ENCODE results near the gene NCK2. TPM values are rescaled to one million over a fixed set of nuclear protein-coding genes. Genes with fewer than 3 reads are reported as not detected.
"Not testable (repeated sequence)": the region's sequence is repeated elsewhere in the genome, so short reads cannot be mapped to it uniquely, and the experiment has no call there.

The NCK2 gene
- total and polyA plus RNA-seq, 2 experiments from 2014 or later = 72.6 to 100 TPM

DNA sequence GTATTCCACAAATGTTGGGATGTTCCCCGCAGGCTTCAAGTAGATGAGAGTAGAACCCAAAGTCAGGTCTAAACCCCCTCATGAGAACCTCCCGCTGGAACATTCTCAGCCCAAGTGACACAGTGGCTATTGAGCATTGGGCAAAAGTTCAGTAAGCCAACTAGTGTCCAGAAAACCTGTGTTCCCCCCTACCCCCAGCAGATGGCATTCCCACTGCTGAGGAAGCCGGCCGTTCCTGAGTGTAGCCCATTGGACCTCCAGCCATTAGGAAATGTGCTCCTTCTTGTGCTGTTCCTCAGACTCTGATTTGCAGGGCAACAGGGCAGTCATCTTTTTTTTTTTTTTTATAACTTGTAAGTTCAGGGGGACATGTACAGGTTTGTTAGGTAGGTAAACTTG lies 152.1 kb downstream of the NCK2 start:
- DNase-seq (ENCODE audit: low spot score) = no peak
- Histone ChIP-seq H3K9me3 (ENCODE audit: low read depth) (peaks cover 4% of the 10 kb centered on the region), H3K27ac (no peak overlapping the region), H3K36me3 (replicated peaks; ENCODE audit: insufficient read depth, low read depth) (no peaks in the 10 kb centered on the region), H3K4me2 (no peak overlapping the region), H3K79me2 (peaks cover 19% of the 10 kb centered on the region), H3K27me3 (no peaks in the 10 kb centered on the region), H3K4me3 (no peak overlapping the region), H3K4me1 (ENCODE audit: insufficient read depth) (no peaks in the 10 kb centered on the region), H2AFZ (no peak overlapping the region), H4K20me1 (ENCODE audit: insufficient read depth, poor library complexity, severe bottlenecking) (peaks cover 2% of the 10 kb centered on the region), H3K9me2 (replicated peaks; ENCODE audit: insufficient read depth) (no peaks in the 10 kb centered on the region)
- 91% methylated on average over 4 of the region's 4 CpGs for WGBS (ENCODE audit: low lambda C conversion rate, missing lambda C conversion rate)
- TF ChIP-seq EZH2phosphoT487 (IDR thresholded peaks at IDR 0.05; ENCODE audit: low read depth, severe bottlenecking, unreplicated experiment) (no peak), EZH2 (IDR thresholded peaks at IDR 0.05; ENCODE audit: borderline replicate concordance) (no peak)
- TF ChIP-seq, protein P1, sequence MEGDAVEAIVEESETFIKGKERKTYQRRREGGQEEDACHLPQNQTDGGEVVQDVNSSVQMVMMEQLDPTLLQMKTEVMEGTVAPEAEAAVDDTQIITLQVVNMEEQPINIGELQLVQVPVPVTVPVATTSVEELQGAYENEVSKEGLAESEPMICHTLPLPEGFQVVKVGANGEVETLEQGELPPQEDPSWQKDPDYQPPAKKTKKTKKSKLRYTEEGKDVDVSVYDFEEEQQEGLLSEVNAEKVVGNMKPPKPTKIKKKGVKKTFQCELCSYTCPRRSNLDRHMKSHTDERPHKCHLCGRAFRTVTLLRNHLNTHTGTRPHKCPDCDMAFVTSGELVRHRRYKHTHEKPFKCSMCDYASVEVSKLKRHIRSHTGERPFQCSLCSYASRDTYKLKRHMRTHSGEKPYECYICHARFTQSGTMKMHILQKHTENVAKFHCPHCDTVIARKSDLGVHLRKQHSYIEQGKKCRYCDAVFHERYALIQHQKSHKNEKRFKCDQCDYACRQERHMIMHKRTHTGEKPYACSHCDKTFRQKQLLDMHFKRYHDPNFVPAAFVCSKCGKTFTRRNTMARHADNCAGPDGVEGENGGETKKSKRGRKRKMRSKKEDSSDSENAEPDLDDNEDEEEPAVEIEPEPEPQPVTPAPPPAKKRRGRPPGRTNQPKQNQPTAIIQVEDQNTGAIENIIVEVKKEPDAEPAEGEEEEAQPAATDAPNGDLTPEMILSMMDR (IDR thresholded peaks at IDR 0.05; ENCODE audit: poor library complexity) = no peak

DNA sequence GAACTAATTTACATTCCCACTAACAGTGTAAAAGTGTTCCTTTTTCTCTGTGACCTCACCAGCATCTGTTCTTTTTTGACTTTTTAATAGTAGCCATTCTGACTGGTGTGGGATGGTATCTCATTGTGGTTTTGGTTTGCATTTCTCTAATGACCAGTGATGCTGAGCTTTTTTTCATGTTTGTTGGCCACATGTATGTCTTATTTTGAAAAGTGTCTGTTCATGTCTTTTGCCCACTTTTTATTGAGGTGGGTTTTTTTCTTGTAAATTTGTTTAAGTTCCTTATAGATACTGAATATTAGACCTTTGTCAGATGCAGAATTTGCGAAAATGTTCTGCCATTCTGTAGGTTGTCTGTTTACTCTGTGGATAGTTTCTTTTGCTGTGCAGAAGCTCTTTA lies 153.0 kb downstream of the NCK2 start:
- H2AFZ ChIP-seq; H3K36me3 ChIP-seq (replicated peaks; ENCODE audit: insufficient read depth, low read depth); H3K9me3 ChIP-seq (ENCODE audit: low read depth); H3K9me2 ChIP-seq (replicated peaks; ENCODE audit: insufficient read depth); H3K27me3 ChIP-seq; H4K20me1 ChIP-seq (ENCODE audit: insufficient read depth, poor library complexity, severe bottlenecking); H3K4me2 ChIP-seq; H3K4me1 ChIP-seq (ENCODE audit: insufficient read depth); H3K27ac ChIP-seq; DNase-seq (ENCODE audit: low spot score); H3K4me3 ChIP-seq: not testable (repeated sequence)
- H3K79me2 ChIP-seq = peaks cover 12% of the 10 kb centered on the region
- WGBS (ENCODE audit: low lambda C conversion rate, missing lambda C conversion rate) = 96% methylated on average over 1 of the region's 1 CpG

DNA sequence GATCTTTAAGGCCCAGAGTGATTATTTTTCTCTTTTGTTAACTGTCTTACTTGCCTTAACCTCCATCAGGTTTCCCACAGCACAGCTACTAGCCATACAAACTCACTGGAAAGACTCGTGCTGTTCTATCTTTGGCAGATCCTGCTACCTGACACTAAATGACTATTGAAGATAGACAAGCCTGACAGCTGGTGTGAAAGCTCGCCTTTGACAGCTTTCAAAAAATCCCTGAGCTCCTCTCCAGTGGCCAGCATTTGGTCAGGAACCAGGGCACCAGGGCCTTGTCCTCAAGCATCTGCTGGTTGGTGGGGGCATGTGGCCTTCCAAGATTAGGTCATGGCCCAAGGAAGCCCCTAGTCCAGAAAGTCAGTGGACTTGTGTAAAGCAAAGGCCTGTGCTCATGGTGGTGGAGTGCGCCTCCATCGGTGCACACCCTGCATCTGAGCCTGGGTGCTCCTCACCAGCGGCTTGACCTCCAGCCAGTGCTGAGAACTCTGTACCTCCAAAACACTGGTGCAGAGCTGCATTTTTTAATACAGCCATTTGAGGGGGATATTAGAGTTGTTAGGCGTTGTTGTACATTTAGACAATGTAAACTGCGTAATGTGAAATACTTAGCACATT lies 158.5 kb downstream of the NCK2 start:
- no peak overlapping the region for H3K4me2 ChIP-seq
- no peaks in the 10 kb centered on the region for H3K27me3 ChIP-seq
- H2AFZ ChIP-seq = no peak overlapping the region
- H3K9me3 ChIP-seq (ENCODE audit: low read depth) = no peaks in the 10 kb centered on the region
- H3K4me1 ChIP-seq (ENCODE audit: insufficient read depth) = no peaks in the 10 kb centered on the region
- no peak overlapping the region for H3K4me3 ChIP-seq
- TF ChIP-seq, protein P1 (IDR thresholded peaks at IDR 0.05; ENCODE audit: poor library complexity) = no peak
- H4K20me1 ChIP-seq (ENCODE audit: insufficient read depth, poor library complexity, severe bottlenecking) = no peaks in the 10 kb centered on the region
- H3K36me3 ChIP-seq (replicated peaks; ENCODE audit: insufficient read depth, low read depth) = no peaks in the 10 kb centered on the region
- H3K79me2 ChIP-seq = no peaks in the 10 kb centered on the region
- no peaks in the 10 kb centered on the region for H3K9me2 ChIP-seq (replicated peaks; ENCODE audit: insufficient read depth)
- no peak for DNase-seq (ENCODE audit: low spot score)
- H3K27ac ChIP-seq = no peak overlapping the region
- WGBS (ENCODE audit: low lambda C conversion rate, missing lambda C conversion rate) = 93% methylated on average over 7 of the region's 7 CpGs

DNA sequence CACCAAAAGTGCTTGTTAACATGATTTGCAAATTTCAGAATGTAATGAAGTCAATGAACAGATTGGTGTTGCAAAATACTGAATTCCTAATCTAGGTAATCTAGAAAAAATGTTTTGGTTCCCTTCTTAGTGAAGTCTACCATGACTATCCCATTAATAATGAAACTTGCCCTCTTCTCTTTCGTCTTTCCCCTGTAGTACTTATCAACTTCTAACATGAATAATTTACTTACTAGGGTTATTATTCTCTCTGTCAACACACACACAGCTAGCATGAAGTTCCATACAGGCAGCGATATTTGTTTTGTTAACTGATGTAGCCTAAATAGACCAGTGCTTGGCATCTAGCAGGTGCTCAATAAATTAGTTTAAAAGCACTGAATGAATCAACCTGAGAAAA lies 160.2 kb downstream of the NCK2 start:
- Histone ChIP-seq H3K9me2 (replicated peaks; ENCODE audit: insufficient read depth) (no peaks in the 10 kb centered on the region), H2AFZ (no peak overlapping the region), H3K4me2 (no peak overlapping the region), H3K27ac (no peak overlapping the region), H3K4me3 (no peak overlapping the region), H3K27me3 (no peaks in the 10 kb centered on the region), H4K20me1 (ENCODE audit: insufficient read depth, poor library complexity, severe bottlenecking) (no peaks in the 10 kb centered on the region), H3K36me3 (replicated peaks; ENCODE audit: insufficient read depth, low read depth) (no peaks in the 10 kb centered on the region), H3K79me2 (no peaks in the 10 kb centered on the region), H3K9me3 (ENCODE audit: low read depth) (no peaks in the 10 kb centered on the region), H3K4me1 (ENCODE audit: insufficient read depth) (no peaks in the 10 kb centered on the region)
- TF ChIP-seq EZH2 (IDR thresholded peaks at IDR 0.05; ENCODE audit: borderline replicate concordance) (no peak), EZH2phosphoT487 (IDR thresholded peaks at IDR 0.05; ENCODE audit: low read depth, severe bottlenecking, unreplicated experiment) (no peak)
- TF ChIP-seq, protein P1 (IDR thresholded peaks at IDR 0.05; ENCODE audit: poor library complexity) = no peak
- no peak for DNase-seq (ENCODE audit: low spot score)
- 91% methylated on average over 2 of the region's 2 CpGs for WGBS (ENCODE audit: low lambda C conversion rate, missing lambda C conversion rate)
